Thymus (tissue), 11 donors: Measurements from ENCODE around the gene AEN. TPM values are rescaled to one million over a fixed set of nuclear protein-coding genes. Genes with fewer than 3 reads are reported as not detected.
"Not testable (repeated sequence)": the region's sequence is repeated elsewhere in the genome, so short reads cannot be mapped to it uniquely, and the experiment has no call there.

Experiments used
- DNase-seq, 9 donors: peaks; one replicate each; pipeline ENCODE4 v3.0.0-alpha.2; 2013; ENCODE audit warnings: low spot score in 9 of 9, low read depth in 6 of 9, missing footprints in 1 of 9
- H3K27ac ChIP-seq, 2 donors: one replicate each; pipeline ENCODE4 v1.5.1; 2013; ENCODE audit warnings: control low read depth in 1 of 2, low read depth in 1 of 2, low read length in 1 of 2, mild to moderate bottlenecking in 1 of 2, moderate library complexity in 1 of 2
- H3K27me3 ChIP-seq, 2 donors: one replicate each; pipeline ENCODE4 v1.5.1; 2013; ENCODE audit warnings: low read length in 1 of 2; ENCODE audit not compliant: control insufficient read depth in 2 of 2, insufficient read depth in 1 of 2
- H3K36me3 ChIP-seq, 2 donors: one replicate each; pipeline ENCODE4 v1.5.1; 2013; ENCODE audit warnings: low read length in 1 of 2, mild to moderate bottlenecking in 1 of 2, moderate library complexity in 1 of 2; ENCODE audit not compliant: control insufficient read depth in 2 of 2, insufficient read depth in 2 of 2
- H3K4me1 ChIP-seq, 2 donors: one replicate each; pipeline ENCODE4 v1.5.1; 2013; ENCODE audit warnings: low read length in 2 of 2; ENCODE audit not compliant: control insufficient read depth in 2 of 2, insufficient read depth in 2 of 2
- H3K4me3 ChIP-seq, 2 donors: one replicate each; pipeline ENCODE4 v1.5.1; 2013; ENCODE audit warnings: low read length in 2 of 2, control low read depth in 1 of 2, mild to moderate bottlenecking in 1 of 2
- H3K9me3 ChIP-seq, 2 donors: one replicate each; pipeline ENCODE4 v1.5.1; 2013; ENCODE audit warnings: low read length in 1 of 2, mild to moderate bottlenecking in 1 of 2; ENCODE audit not compliant: control insufficient read depth in 2 of 2, insufficient read depth in 1 of 2
- WGBS: extraction: QIAGEN DNeasy Blood & Tissue Kit; methylation state at CpG from one replicate; pipeline ENCODE4 v1.1.7; 2013; 5-methylcytosine and 5-hydroxymethylcytosine counted together
- polyA plus RNA-seq: library from polyadenylated mRNA; stranded (reverse); fragments of 200-250 nt; gene quantifications from one replicate; pipeline ENCODE4 v1.2.3, GENCODE V29; 2013
- total RNA-seq: library from RNA; stranded (reverse); fragments of 120-200 nt; gene quantifications from one replicate; pipeline ENCODE4 v1.2.4, GENCODE V29; 2013
- donor health status: healthy.

Gene AEN
- total and polyA plus RNA-seq, 2 donors: 13.8 to 14.1 TPM

- Histone ChIP-seq H3K9me3 (peaks cover 0 to 1% of the 10 kb centered on the region in 2 donors), H3K27me3 (no peaks in the 10 kb centered on the region), H3K36me3 (peaks cover 19 to 27% of the 10 kb centered on the region in 2 donors), H3K4me3 (peak overlapping the region; percentile 58), H3K4me1 (peaks cover 56 to 85% of the 10 kb centered on the region in 2 donors), H3K27ac (peak overlapping the region; percentile 99 to 100)
- WGBS: 4% methylated on average over 6 of the region's 6 CpGs
- peak in 7 of 9 donors; percentile 62 to 91 (median 74) for DNase-seq
These were observed 14.2 kb downstream of the AEN start for GRCh38 chr15:88635318-88635717.

- H3K4me3 ChIP-seq: peak overlapping the region; percentile 58
- DNase-seq: peak in 1 of 9 donors; percentile 51
- 93% methylated on average over 11 of the region's 11 CpGs for WGBS
- no peaks in the 10 kb centered on the region for H3K27me3 ChIP-seq
- peaks cover 53 to 83% of the 10 kb centered on the region in 2 donors for H3K4me1 ChIP-seq
- H3K9me3 ChIP-seq: peaks cover 0 to 1% of the 10 kb centered on the region in 2 donors
- H3K36me3 ChIP-seq: peaks cover 13 to 22% of the 10 kb centered on the region in 2 donors
- H3K27ac ChIP-seq: peak overlapping the region; percentile 100
These were observed 14.9 kb downstream of the AEN start for GRCh38 chr15:88636050-88636449.

- Histone ChIP-seq H3K4me1 (peaks cover 54 to 83% of the 10 kb centered on the region in 2 donors), H3K27me3 (no peaks in the 10 kb centered on the region), H3K27ac (peak overlapping the region; percentile 100), H3K9me3 (peaks cover 0 to 1% of the 10 kb centered on the region in 2 donors), H3K36me3 (peaks cover 13 to 19% of the 10 kb centered on the region in 2 donors), H3K4me3 (peak overlapping the region; percentile 58)
- DNase-seq: no peak
- WGBS: 96% methylated on average over 5 of the region's 5 CpGs
These were observed 15.5 kb downstream of the AEN start for GRCh38 chr15:88636654-88637053.

- H3K4me1 ChIP-seq: peaks cover 48 to 76% of the 10 kb centered on the region in 2 donors
- H3K4me3 ChIP-seq: peak overlapping the region; percentile 58
- 91% methylated on average over 7 of the region's 7 CpGs for WGBS
These were observed 16.3 kb downstream of the AEN start for GRCh38 chr15:88637436-88637835.

GRCh38 chr15:88637841-88638625 lies 16.9 kb downstream of the AEN start:
- H3K36me3 ChIP-seq: peaks cover 7 to 25% of the 10 kb centered on the region in 2 donors
- 79% methylated on average over 7 of the region's 7 CpGs for WGBS
- H3K27ac ChIP-seq: peak overlapping the region; percentile 100
- no peaks in the 10 kb centered on the region for H3K27me3 ChIP-seq
- peak in 1 of 9 donors; percentile 53 for DNase-seq
- H3K4me3 ChIP-seq: peak overlapping the region; percentile 58
- peaks cover 0 to 1% of the 10 kb centered on the region in 2 donors for H3K9me3 ChIP-seq
- H3K4me1 ChIP-seq: peaks cover 46 to 73% of the 10 kb centered on the region in 2 donors

More at GRCh38 chr15:88637436-88637835, 16.3 kb downstream of the AEN start:
- no peak for DNase-seq
- H3K9me3 ChIP-seq: peaks cover 0 to 1% of the 10 kb centered on the region in 2 donors
- H3K27ac ChIP-seq: peak overlapping the region; percentile 100
- H3K27me3 ChIP-seq: no peaks in the 10 kb centered on the region
- peaks cover 10 to 19% of the 10 kb centered on the region in 2 donors for H3K36me3 ChIP-seq

- H3K9me3 ChIP-seq: peaks cover 0 to 1% of the 10 kb centered on the region in 2 donors
- no peaks in the 10 kb centered on the region for H3K27me3 ChIP-seq
- peak within 1 kb of the TSS; percentile 58 for H3K4me3 ChIP-seq
- H3K4me1 ChIP-seq: peaks cover 42 to 68% of the 10 kb centered on the region in 2 donors
- H3K36me3 ChIP-seq: peaks cover 7 to 25% of the 10 kb centered on the region in 2 donors
- peak within 1 kb of the TSS; percentile 100 for H3K27ac ChIP-seq
- 10% methylated on average over 27 of the region's 27 CpGs for WGBS
- peak; percentile 79 to 97 (median 88) for DNase-seq
These were observed 17.7 kb downstream of the AEN start, which contains the start of gene ISG20 for GRCh38 chr15:88638626-88639372. Gene ISG20 (plus strand): TSS chr15:88639016. CDS start chr15:88639367, 351 bp downstream.

GRCh38 chr15:88641959-88642452 lies 20.9 kb downstream of the AEN start:
- WGBS: 82% methylated on average over 12 of the region's 12 CpGs
- peaks cover 27 to 42% of the 10 kb centered on the region in 2 donors for H3K4me1 ChIP-seq
- H3K4me3 ChIP-seq: no peak overlapping the region
- no peaks in the 10 kb centered on the region for H3K27me3 ChIP-seq
- peaks cover 5 to 46% of the 10 kb centered on the region in 2 donors for H3K36me3 ChIP-seq
- H3K27ac ChIP-seq: no peak overlapping the region
- DNase-seq: no peak
- H3K9me3 ChIP-seq: peaks cover 0 to 1% of the 10 kb centered on the region in 2 donors

- 98% methylated on average over 11 of the region's 11 CpGs for WGBS
- H3K4me3 ChIP-seq, DNase-seq, H3K9me3 ChIP-seq, H3K27me3 ChIP-seq, H3K27ac ChIP-seq: not testable (repeated sequence)
- Histone ChIP-seq H3K4me1 (peaks cover 27 to 37% of the 10 kb centered on the region in 2 donors), H3K36me3 (peaks cover 5 to 51% of the 10 kb centered on the region in 2 donors)
These were observed 21.4 kb downstream of the AEN start for GRCh38 chr15:88642514-88642913.
